ENCODE results near the gene SPRY4.
"Not testable (repeated sequence)": the region's sequence is repeated elsewhere in the genome, so short reads cannot be mapped to it uniquely, and the experiment has no call there.

SPRY4 gene

DNA sequence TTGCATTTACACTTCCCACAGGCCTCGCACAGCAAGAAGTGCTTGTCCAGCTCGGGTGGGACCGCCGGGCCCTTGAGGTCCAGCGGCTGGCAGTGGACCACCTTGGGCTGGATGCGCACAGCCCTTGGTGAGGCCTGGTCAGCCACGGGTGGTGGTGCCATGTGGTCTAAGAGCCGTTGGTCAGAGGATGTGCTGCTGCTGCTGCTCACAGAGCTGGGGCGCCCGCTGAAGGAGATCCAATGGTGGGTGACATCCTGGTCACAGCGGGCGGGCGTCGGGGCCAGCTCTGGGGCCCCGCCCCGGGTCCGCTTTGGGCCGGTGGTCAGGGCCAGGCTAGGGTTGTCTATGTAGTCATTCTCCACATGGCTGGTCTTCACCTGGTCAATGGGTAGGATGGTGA is 10.2 kb downstream of the SPRY4 start:
- no peak for DNase-seq (ENCODE audit: low read depth)

DNA sequence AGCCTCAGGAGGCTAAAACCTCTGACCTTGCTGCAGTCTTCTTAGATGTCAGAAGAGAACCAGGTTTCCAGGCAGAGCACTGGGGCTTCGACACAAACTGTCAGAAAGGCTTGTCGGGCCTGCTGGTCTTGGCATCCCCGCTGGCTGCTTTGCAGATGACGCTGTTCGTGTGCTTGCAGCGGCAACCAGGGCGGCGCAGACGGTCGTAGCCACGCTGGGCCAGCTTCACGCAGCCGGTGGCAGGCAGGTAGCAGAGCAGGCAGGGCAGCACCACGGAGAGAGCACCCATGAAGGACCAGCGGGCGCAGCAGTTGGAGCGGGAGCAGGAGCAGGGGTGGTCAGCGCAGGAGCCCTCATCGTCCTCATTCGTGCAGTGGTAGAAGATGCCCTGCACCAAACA is 10.7 kb downstream of the SPRY4 start:
- DNase-seq (ENCODE audit: low read depth), result no peak

DNA sequence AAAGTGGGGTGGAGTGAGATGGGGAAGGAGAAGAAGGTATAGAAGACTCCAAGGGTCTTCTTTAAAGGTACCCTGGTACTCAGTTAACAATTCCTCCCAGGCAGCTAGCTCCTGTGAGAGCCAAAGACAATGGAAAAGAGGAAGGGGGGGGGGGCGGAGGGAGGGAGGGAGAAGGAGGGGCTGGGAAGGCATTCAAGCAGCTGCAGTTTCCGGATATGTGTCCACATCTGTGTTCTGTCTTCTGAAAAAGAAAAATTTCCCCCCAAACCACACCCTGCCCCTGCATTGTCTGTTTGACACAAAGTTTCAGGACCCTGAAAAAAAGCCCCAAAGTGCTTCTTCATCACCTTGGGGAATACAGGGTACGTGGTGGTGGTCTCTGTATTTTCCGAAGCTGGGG is 11.1 kb downstream of the SPRY4 start:
- DNase-seq (ENCODE audit: low read depth), result no peak

DNA sequence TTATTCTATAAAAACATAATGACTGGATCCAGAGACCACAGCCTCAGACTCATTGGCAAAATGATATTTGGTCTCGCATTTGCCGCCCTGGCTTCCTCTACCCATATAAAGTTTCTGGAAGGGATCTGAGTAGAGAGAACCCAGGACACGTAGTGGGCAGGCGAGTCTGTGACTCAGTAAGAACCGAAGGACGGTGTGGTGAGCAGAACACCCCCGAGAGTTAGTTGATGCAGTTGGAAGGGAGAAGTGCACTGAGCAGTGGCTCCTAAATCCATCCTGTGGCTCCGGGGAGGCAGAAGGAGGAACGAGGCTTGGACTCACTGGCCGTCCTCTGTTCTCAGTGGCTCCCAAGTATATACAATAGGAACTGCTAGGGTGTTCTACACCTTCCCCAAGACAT is 11.5 kb downstream of the SPRY4 start:
- no peak for DNase-seq (ENCODE audit: low read depth)

DNA sequence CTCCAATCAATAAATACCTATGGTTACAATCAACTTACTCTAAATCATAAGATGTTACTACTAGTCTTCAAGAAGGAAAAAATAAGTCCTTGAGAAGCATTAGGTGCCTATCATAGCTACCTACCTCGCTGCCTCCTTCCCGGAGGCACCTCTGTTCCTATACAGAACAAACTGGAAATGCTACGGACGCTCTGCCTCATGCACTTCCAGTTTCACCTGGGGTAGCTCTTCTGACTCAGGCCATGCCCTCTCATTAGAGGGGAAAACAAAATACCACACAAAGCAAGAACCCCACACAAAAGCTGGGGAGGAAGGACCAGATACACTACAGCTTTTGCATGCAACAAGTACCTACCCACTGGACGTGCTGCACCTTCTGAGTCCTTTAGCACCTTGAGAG is 12.4 kb downstream of the SPRY4 start:
- no peak for DNase-seq (ENCODE audit: low read depth)

DNA sequence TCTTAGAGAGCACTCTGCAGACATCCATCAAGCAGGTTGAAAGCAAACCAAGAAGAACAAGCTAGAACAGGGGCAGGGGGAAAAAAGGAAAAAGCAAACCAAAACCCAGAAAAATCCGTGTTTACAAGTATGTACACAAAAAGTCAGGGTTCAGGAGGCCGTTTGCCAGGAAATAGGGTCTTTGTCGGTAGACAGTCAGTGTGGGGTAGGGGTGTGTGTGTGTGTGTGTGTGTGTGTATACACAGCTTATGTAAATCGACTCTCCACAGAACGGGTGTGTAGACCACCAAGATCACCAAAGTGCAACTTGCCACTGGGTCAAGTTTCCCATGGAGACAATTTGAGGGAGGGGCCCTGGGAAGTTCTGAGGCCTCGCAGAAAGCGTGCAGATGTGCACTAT is 13.1 kb downstream of the SPRY4 start:
- no peak for DNase-seq (ENCODE audit: low read depth)

DNA sequence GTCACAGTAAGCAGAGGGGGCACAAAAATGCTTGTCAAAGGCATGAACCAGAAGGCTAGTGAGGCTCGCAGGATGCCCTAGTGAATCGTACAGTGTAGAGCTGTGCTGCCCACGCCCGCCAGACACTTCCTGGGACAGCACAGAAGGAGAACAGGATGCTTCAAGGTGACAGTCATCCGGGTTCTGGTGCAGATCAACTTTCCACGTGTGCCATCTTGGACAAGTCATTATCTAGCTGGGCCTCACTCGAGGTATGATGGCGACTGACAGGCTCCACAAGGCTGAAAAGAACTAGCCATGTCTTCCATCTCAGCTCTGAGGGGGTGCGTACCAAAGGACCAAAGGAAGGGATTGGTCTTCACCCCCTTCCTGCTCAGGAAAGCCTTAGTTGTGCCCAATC is 14.0 kb downstream of the SPRY4 start:
- DNase-seq (ENCODE audit: low read depth), result no peak

DNA sequence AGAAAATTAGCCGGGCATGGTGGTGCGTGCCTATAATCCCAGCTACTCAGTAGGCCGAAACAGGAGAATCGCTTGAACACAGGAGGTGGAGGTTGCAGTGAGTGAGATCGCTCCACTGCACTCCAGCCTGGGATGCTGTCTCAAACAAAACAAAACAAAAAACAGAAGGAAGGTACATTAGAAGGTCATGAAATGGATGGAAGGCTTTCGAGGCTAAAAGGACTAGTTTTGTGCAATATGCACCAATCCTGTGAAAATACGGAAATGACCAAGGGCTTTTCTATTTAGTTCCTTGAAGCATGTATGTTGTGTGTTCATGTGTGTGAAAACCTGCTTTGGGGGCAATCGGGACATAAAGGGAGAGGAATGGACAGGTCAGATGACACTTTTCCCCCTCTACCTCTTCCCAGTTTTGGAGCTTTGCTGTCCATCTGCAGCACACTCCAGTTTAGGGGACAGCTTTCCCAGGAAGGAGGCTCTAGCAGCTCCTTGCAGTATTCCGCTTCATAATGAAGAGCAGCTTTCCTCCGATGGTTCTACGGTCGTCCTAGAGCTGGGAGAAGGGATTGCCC is 15.0 kb downstream of the SPRY4 start:
- DNase-seq (ENCODE audit: low read depth), result no peak

DNA sequence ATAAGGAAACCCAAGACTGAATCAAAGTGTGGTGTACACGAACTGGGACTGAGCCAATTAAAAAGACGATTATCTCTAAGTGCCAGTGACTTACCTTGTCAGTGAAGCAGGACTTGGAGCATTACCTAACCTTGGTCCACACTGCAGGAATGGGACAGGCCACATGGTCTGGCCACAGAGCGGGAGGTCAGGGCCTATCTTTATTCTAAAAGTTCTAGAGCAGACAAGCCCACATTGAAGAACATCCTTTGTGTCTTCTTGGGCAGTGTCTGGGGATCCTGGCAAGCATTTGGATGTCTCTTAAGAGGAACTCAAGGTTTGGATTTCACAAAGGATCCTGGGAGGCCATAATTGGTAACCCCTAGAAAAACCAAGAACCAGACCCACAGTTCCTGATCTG is 16.5 kb downstream of the SPRY4 start:
- no peak for DNase-seq (ENCODE audit: low read depth)

DNA sequence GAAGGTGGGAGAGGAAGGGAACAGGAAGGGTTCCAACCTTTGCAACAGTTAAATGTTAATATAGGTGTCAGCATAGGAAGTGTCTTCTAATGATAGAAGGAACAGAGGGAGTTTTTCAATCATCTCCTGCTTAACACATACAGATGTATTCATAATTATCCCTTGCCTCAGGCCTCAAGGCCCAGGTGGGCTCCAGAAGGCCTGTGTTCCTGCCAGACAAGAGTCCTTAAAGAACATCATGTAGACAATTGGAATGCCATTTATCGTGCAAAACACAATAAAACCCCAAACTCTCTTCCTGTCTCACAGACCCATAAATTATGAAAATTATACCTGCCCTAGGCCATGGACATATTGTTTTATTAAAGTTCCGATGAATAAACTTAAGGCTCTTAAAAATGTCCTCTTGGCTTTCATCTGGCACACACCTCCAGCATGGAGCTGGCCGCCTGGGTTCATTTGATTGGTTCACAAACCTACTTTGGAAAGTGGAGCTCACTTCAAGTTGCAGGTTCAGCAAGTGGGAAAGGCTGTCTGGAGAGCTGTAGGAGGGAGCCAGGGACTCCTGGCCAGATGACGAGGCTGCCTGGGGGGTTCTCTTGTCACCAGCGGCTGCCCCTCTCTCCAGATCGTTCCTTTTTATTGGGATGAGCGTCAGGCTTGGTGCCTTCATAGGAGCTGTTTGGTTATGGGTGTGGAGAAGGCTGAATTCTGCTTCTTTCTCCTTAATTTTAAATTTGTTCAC is 17.5 kb downstream of the SPRY4 start:
- DNase-seq (ENCODE audit: low read depth), result no peak

DNA sequence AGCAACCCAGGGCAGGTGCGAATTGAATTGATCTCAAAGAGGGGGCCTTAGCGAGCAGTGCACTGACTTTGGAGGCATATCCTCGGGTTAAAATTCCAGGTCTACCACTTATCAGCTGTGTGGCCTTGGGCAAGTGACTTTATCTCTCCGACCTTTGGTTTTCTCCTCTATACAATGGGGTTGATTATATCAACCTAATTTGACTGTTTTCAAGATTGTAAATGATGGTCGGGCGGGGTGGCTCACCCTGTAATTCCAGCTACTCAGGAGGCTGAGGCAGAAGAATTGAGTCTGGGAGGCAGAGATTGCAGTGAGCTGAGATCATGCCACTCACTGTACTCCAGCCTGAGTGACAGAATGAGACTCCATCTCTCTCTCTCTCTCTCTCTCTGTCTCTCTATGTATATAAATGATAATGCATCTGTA is 18.7 kb downstream of the SPRY4 start:
- DNase-seq (ENCODE audit: low read depth), result no peak

DNA sequence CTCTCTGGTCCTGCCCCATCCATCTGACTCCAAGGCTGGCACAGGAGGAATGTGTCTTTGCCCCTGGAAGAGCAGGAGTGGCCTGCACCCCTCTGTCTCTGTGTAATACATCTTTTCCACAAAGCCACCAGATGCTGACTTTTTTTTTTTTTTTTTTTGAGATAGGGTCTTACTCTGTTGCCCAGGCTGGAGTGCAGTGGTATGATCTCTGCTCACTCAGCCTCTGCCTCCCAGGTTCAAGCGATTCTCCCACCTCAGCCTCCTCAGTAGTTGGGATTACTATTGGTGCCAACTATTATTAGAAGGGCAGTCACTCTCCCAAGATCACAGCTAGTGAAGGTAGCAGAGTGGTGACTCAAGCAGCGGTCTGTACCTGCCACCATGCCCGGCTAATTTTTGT is 19.6 kb downstream of the SPRY4 start:
- DNase-seq (ENCODE audit: low read depth), result no peak

DNA sequence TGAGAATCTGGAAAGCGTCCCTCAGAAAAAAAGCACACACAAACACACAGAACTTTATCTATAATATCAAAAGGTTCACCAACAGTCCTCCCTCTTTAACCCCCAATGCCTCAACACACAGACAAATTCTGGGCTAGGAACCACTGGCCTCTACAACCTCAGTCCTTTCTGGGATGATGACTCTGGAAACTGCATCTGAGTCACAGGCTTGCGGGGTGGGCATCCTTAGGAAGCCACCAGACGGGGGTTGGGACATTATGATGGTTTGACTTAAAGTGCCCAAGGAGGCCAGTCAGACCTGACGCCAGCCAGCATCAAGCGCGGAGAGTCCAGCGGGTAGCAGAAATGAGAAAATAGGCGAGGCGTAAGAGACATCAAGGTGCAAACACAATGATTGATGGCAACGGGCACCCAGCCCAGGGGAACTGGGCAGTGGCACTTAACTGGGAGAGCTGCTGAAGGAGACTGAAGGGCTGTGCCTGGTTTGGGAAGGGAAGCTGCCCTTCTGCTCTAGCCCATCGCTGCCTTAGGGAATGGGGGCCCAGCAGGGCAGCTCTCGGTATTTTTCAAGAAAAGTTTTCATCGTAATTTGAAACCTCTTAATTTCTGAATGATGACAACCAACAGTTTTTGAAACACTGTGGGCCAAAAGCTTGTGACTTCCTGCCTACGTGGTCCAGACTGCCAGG is 20.7 kb downstream of the SPRY4 start:
- DNase-seq (ENCODE audit: low read depth), result no peak

DNA sequence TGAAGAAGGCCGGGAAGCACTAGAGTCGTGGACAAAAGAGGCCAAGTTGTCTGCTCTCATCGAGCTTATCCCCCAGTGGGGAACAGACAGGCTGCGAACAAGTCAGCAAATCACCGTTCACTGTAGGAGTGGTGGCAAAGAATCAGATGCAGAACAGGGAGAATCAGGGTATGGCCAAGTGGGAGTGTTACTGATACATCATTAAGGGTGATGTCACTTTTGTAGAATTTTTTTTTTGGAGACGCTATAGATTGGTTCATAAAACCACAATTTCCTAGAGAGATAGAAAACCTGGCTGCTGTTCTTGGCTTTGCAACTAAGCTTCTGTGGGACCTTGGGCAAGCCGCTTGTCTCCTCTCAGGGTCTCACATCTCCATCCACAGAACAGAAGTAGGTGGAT is 21.3 kb downstream of the SPRY4 start:
- DNase-seq (ENCODE audit: low read depth), result peak; percentile 42

DNA sequence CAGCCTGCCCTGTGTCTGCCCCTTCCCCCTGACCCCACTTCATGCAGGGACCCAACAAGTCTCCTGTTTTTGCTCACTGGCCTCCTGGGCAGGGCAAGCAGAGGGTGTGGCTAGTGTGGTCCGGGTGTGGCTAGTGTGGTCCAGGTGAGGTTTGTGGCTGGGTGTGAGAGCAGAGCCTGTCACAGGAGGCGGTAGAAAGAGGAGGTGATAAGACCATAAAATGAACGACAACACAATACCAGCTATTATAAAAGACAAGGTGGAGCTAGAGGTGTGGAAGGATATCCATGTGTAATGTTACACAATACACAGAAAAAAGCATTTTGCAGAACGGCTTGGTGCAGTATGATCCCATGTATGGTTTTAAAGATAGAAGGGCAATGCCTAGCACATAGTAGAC is 23.3 kb downstream of the SPRY4 start:
- DNase-seq (ENCODE audit: low read depth), result no peak

DNA sequence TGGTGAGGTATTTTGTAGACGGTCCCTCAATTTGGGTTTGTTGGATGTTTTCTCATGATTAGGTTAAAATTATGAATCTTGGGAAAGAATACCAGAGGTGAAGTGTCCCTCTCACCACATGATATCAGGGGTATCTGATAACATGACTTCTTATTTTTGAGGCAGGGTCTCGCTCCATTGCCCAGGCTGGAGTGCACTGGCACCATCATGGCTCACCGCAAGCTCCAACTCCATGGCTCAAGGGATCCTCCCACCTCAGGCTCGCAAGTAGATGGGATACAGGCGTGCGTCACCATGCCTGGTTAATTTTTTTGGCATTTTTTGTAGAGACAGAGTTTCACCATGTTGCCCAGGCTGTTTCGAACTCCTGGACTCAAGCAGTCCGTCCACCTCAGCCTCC is 24.1 kb downstream of the SPRY4 start:
- no peak for DNase-seq (ENCODE audit: low read depth)

DNA sequence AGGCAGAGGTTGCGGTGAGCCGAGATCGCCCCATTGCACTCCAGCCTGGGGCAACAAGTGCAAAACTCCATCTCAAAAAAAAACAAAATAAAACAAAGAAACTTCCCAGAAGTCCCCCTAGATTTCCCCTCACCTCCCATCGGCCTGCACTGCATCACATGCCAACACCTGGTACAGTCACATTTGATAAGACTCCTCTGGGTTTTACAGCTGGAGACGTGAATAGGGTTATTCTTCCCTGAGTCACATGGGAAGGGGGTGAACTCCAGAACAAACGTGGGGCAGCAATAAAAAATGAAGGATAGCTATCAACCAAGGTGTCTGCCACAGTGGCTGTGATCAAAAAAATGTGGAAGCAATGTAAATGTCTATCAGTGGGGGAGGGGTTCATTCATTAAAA is 26.0 kb downstream of the SPRY4 start:
- DNase-seq (ENCODE audit: low read depth), result no peak

DNA sequence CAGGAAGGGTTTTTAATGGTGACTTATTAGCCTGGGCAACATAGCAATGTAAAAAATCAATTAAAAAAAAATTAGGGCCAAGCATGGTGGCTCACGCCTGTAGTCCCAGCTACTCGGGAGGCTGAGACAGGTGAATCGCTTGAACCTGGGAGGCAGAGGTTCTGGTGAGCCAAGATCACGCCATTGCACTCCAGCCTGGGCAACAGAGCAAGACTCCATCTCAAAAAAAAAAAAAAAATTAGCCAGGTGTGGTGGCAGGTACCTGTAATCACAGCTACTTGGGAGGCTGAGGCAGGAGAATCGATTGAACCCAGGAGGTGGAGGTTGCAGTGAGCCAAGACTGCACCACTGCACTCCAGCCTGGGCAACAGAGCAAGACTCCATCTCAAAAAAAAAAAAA is 27.0 kb downstream of the SPRY4 start:
- DNase-seq (ENCODE audit: low read depth), result not testable (repeated sequence)

DNA sequence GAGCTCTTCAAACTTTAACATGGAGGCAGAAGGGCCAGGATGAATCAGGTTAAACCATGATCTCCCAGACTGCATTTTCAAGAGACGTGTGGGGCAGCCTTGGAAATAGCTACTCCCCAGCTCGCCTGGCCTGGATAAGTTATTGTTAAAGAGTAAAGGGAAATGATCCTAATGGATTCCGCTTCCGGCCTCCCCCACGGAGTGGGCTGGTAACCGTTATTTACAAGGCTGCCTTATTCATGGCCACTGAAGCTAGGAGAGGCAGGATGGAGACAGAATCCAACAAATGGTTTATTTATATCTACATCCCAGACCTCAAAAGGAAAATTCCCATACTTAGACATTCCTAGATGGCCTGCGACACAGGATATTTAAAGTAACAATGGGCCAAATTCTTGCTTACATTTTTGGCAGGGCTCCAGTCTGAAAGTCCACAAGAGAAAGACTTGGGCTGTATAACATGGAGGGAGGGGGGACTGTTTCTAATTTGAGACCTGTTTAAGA is 27.9 kb downstream of the SPRY4 start:
- peak; percentile 63 for DNase-seq (ENCODE audit: low read depth)

DNA sequence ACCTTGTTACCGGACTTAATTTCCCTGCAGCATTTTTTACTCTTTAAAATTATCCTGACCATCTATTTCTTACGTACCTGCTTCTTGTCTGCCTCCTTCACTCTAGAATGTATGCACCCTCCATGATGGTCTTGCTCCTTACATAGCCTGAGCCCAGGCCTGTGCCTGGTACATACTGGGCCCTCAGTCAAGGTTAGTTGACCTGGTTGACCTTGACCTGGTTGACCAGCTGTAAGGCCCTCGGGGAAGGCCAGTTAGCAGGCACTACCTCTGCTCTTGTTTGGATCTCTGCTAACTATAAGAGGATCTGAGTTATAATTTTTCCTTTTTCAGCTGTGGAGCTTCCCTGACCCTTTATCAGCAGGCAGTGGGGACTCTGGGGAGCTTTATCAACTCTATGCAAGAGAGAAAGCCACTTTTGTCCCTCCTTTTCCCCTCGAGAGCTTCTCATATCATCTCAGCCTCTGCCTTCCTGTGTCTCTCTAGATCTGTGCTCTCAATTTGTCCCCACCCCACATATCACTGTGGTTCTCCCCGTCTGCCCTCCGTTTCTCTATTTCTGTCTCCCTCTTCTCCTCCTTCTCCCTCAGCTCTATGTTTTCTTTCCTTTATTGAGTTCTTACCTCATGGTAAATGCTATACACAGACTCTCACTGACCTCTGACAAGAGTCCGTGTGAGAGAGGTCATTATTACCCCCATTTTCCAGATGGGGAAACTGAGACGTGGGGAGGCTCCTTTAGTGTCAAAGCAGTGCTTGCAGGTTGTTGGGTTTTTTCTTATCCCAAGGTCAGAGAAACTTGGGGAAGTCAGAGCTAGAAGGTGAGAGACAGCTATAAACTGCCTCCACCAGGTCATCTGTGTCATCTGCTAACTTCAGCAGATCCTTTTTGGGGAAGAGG is 28.6 kb downstream of the SPRY4 start:
- DNase-seq (ENCODE audit: low read depth), result no peak

DNA sequence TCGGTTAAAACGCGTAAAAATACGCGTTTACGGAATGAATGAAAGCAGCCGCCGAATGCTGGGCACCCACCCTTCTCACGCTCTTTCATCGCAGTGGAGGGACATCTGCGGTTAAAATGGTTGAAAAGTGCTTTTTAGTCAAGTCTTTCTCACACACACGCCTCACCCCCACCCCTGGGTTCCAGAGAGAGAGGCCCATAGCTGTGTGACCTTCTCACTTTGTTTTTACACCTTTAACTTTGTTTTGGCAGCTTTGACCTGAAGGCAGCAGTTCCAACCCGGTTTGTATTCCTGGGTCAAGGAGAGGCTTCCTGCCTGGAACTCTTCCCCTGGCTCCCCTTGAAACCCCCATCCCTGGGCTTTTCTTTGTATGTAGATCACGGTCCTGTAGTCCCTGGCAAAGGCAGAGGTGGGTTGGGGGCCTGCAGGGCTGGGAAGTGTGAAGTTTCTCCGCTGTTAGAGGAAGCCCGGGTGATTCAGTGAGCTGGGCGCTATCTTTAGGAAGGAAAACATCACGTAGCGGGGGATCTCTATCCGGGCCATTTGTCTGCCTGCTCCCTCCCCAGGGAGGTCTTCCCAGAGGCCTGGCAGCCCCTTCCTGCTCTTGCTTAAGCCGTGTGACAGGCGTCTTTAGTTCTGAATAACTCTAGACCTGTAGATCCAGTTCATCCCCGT is 29.6 kb downstream of the SPRY4 start:
- DNase-seq (ENCODE audit: low read depth), result peak; percentile 47

DNA sequence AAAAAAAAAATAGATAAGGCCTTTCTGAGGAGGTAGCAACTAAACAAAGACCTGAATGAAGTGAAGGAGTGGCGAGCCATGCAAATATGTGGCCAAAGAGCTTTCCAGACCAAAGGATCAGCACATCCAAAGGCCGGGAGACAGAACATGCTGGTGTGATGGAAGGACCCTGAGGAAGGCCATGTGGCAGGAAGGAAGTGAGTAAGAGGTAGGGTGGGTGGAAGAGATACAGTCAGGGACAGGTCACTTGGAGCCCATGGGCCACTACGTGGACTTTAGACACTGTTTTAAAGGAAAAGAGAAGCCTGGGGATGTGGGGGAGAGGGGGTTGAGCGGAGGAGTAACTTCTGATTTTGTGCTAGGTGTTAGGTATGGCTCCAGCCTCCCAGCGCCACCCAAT is 31.3 kb downstream of the SPRY4 start:
- DNase-seq (ENCODE audit: low read depth), result no peak
